Epithelial cell of proximal tubule (primary cell): Measurements from ENCODE around the gene RAB27B. TPM values are rescaled to one million over a fixed set of nuclear protein-coding genes. Genes with fewer than 3 reads are reported as not detected.
"Not testable (repeated sequence)": the region's sequence is repeated elsewhere in the genome, so short reads cannot be mapped to it uniquely, and the experiment has no call there.

ENCODE experiments used
- DNase-seq: peaks from one replicate; pipeline ENCODE4 v3.0.0-alpha.2; 2011; ENCODE audit warnings: low read depth
- H3K4me3 ChIP-seq: 2 replicates; pipeline ENCODE4 v1.5.1; 2011; ENCODE audit warnings: low read depth, mild to moderate bottlenecking, low read length
- total RNA-seq: library from RNA; depleted of rRNA; stranded (reverse); fragments of >200 nt; gene quantifications from 2 replicates; pipeline ENCODE4 v1.2.3, GENCODE V29; 2015
- TF ChIP-seq, protein P1 (sequence below): conservative IDR thresholded peaks from 2 replicates; pipeline ENCODE4 v1.5.1; 2012; ENCODE audit warnings: low read depth, mild to moderate bottlenecking, low read length

Gene RAB27B
- total RNA-seq, 1 donor from 2014 or later, result 2.1 TPM

DNA sequence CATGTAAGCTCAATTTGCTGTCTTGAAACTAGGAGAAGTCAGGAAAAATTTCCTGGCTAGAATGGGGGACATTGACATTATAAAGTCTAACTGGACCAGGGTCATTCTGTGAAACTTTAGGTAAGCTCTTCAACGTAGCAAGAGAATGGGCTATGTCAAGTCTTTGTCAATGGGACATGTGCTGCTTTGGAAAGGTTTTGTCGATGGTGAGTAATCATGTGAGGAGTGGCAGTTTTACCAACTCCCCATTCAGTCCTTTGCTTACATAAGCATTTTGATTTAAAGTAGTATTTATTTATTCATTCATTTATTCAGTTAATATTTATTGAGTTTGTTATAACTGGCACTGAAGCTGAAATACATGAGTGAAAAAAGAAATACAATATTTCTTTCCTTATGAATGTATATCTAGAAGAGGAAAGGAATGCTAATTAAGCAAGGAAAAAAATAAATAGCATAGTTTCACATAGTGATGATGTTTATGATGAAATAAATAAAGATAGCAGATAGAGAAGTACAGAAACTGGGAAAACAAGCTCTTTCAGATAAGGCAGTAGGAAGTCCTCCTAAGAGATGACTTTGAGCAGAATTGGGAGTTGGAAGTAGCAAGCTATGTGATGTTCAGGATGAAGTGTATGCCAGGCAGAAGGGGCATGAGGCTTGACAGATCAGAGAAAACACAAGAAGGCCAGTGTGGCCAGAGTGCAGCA lies 25.4 kb upstream of the RAB27B start:
- DNase-seq, result no peak
- TF ChIP-seq, protein P1, sequence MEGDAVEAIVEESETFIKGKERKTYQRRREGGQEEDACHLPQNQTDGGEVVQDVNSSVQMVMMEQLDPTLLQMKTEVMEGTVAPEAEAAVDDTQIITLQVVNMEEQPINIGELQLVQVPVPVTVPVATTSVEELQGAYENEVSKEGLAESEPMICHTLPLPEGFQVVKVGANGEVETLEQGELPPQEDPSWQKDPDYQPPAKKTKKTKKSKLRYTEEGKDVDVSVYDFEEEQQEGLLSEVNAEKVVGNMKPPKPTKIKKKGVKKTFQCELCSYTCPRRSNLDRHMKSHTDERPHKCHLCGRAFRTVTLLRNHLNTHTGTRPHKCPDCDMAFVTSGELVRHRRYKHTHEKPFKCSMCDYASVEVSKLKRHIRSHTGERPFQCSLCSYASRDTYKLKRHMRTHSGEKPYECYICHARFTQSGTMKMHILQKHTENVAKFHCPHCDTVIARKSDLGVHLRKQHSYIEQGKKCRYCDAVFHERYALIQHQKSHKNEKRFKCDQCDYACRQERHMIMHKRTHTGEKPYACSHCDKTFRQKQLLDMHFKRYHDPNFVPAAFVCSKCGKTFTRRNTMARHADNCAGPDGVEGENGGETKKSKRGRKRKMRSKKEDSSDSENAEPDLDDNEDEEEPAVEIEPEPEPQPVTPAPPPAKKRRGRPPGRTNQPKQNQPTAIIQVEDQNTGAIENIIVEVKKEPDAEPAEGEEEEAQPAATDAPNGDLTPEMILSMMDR, result no peak
- H3K4me3 ChIP-seq, result no peak overlapping the region

DNA sequence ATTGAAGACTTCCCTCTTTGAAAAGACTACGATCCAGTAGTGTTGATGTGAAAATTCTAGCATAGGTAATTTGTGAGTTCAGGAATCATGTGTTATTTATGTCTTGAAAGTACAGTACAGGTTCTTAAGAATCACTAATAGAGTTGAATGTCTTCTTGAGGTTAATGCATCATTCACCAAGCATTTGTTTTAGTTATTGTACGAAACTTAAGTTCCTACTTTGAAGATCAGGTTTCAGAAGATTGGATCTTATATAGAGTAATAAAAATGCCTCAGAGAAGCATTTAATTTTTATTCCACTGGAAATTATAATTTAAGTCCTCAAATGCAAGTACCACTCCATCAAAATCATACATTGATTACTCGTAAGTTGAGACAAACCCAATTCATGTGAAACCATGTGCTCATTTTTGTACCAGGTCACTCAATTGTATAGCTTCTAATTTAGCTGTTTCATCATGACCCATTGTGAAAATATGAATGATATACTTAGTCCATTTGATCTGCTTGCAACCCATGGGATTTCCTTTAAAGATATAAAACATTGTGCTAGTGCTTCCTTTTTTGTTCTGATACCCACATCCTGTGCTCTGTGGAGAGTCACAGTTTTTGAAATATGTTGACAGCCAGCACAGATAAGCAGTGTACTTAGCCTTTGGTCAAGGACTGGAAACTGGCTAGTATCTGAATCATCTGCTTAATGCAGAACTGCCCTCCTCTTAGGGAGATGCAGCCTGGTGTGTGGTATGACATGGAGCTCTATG lies 22.5 kb upstream of the RAB27B start:
- no peak for DNase-seq
- H3K4me3 ChIP-seq, result no peak overlapping the region
- TF ChIP-seq, protein P1, result no peak

DNA sequence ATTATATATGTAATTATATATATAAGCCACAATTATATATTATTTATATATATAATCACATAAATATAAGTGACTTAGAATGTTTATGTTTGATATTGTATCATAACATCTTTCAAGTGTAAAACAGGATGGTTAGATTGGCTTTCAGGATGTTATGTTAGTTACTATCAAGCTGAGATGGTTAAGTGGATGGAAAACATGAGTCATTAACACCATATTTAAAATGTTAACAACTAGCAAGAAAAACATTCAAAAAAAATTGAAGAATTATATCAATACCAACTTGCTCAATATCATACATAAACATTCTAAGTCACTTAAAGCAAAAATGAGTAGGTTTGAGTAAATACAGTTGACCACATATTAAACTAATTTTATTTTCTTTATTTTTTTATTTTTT lies 21.8 kb upstream of the RAB27B start:
- no peak for DNase-seq
- TF ChIP-seq, protein P1, result no peak
- H3K4me3 ChIP-seq, result no peak overlapping the region

DNA sequence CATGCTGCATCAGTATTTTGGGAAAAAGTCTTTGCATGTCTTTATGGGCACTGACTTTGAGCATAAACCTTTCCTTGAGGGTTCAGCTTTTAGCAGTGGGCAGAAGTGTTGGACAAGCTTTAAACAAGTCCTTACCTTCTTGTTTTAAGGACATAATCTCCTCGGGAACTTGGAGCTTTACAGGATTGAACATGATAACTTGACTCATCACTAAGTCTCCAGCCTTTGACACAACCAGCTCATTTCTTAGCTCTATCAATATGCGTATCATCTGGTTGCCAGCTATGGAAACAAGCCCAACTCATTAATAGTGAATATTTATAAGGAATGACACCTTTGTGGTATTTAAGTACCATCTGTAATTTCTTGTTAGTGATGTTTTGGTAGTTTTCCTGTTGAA lies 21.0 kb upstream of the RAB27B start:
- DNase-seq, result no peak
- TF ChIP-seq, protein P1, result no peak
- H3K4me3 ChIP-seq, result no peak overlapping the region

DNA sequence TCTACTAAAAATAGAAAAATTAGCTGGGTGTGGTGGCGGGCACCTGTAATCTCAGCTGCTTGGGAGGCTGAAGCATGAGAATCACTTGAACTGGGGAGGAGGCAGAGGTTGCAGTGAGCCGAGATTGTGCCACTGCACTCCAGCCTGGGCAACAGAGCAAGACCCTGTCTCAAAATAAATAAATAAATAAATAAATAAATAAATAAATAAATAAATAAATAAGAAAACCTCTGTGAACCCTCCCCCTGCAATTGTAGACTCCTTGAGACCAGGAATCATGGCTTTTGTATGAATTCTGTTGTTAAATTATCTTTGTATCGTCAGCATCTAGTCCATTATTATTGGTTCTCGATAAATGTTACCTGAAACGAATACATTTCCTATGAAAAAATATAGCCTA lies 17.6 kb upstream of the RAB27B start:
- not testable (repeated sequence) for DNase-seq, H3K4me3 ChIP-seq

DNA sequence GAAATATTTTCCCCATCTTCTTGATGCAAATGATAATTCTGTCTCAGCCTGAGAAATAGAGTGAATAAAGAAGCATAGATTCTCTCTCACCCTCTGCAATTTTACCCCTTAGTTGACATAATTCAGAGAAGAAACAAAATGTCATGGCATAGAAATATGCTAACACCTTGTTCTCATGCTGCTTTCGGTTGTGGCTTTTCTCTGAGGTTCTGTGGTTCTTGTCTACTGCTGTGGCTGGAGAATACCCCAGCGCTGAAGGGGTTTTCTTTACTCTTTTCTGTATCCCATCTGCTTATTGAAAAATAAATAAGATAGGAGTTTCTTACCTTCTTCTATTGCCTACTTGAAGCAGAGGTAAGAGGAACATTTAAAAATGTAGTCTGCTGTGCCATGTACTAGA lies 15.4 kb upstream of the RAB27B start:
- no peak for DNase-seq
- no peak overlapping the region for H3K4me3 ChIP-seq
- TF ChIP-seq, protein P1, result no peak

DNA sequence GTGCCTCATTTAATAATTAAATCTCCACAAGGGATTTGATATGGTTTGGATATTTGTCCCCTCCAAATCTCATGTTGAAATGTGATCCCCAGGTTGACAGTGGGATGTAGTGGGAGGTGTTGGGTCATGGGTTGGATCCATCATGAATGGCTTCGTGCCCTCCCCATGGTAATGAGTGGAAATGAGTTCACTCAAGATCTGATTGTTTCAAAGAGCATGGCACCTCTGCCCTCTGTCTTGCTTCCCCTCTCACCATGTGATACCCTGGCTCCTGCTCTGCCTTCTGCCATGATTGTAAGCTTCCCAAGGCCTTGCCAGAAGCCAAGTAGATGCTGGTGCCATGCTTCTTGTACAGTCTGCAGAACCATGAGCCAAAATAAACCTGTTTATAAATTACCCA lies 15.0 kb upstream of the RAB27B start:
- TF ChIP-seq, protein P1, result no peak
- no peak for DNase-seq
- no peak overlapping the region for H3K4me3 ChIP-seq
